Glomerular visceral epithelial cell (primary cell): Measurements from ENCODE around the gene CARD16.
"Not testable (repeated sequence)": the region's sequence is repeated elsewhere in the genome, so short reads cannot be mapped to it uniquely, and the experiment has no call there.

Experiments
- DNase-seq: peaks from one replicate; pipeline ENCODE4 v3.0.0-alpha.2; 2016; ENCODE audit errors: extremely low spot score

The CARD16 gene

GRCh38 chr11:105049481-105049880, 4.3 kb upstream of the CARD16 start:
- no peak for DNase-seq

- DNase-seq, result peak; percentile 51
These were observed 1.9 kb upstream of the CARD16 start for GRCh38 chr11:105046898-105047579.

- DNase-seq, result no peak
These were observed 651 bp upstream of the CARD16 start for GRCh38 chr11:105045676-105046296.

GRCh38 chr11:105042178-105042577, 3.0 kb downstream of the CARD16 start:
- no peak for DNase-seq

- no peak for DNase-seq
These were observed 4.4 kb downstream of the CARD16 start for GRCh38 chr11:105040703-105041102.

GRCh38 chr11:105034813-105035620, 10.1 kb downstream of the CARD16 start, which contains the start of gene CASP1:
Gene CASP1 (minus strand): TSS chr11:105035144. CDS start chr11:105035113, 31 bp downstream.
- peak; percentile 11 for DNase-seq

- not testable (repeated sequence) for DNase-seq
These were observed 10.7 kb downstream of the CARD16 start for GRCh38 chr11:105034388-105034787.

GRCh38 chr11:105033781-105034180, 11.4 kb downstream of the CARD16 start:
- no peak for DNase-seq

GRCh38 chr11:105033343-105033742, 11.8 kb downstream of the CARD16 start:
- DNase-seq, result no peak

- DNase-seq, result no peak
These were observed 12.6 kb downstream of the CARD16 start for GRCh38 chr11:105032495-105032894.

GRCh38 chr11:105027678-105028077, 17.5 kb downstream of the CARD16 start:
- no peak for DNase-seq

- DNase-seq, result no peak
These were observed 20.7 kb downstream of the CARD16 start for GRCh38 chr11:105024394-105024793.

GRCh38 chr11:105023003-105023402, 22.1 kb downstream of the CARD16 start, which contains the start of gene CASP5:
Gene CASP5 (minus strand): TSS chr11:105023168. CDS start chr11:105023136, 32 bp downstream.
- DNase-seq, result no peak

GRCh38 chr11:105022527-105022926, 22.6 kb downstream of the CARD16 start:
- DNase-seq, result no peak

GRCh38 chr11:105007463-105007862, 37.7 kb downstream of the CARD16 start:
- no peak for DNase-seq

- DNase-seq, result no peak
These were observed 39.7 kb downstream of the CARD16 start for GRCh38 chr11:105005451-105005845.

- no peak for DNase-seq
These were observed 41.1 kb downstream of the CARD16 start for GRCh38 chr11:105004021-105004420.

- no peak for DNase-seq
These were observed 42.0 kb downstream of the CARD16 start for GRCh38 chr11:105003151-105003550.

GRCh38 chr11:105000797-105001196, 44.3 kb downstream of the CARD16 start:
- DNase-seq, result no peak

GRCh38 chr11:105000167-105000566, 45.0 kb downstream of the CARD16 start:
- DNase-seq, result peak; percentile 37

- DNase-seq, result peak; percentile 9
These were observed 45.4 kb downstream of the CARD16 start for GRCh38 chr11:104999721-105000120.

- no peak for DNase-seq
These were observed 47.8 kb downstream of the CARD16 start for GRCh38 chr11:104997288-104997687.
